ENCODE measurements around the gene BTBD9.

The BTBD9 gene

DNA sequence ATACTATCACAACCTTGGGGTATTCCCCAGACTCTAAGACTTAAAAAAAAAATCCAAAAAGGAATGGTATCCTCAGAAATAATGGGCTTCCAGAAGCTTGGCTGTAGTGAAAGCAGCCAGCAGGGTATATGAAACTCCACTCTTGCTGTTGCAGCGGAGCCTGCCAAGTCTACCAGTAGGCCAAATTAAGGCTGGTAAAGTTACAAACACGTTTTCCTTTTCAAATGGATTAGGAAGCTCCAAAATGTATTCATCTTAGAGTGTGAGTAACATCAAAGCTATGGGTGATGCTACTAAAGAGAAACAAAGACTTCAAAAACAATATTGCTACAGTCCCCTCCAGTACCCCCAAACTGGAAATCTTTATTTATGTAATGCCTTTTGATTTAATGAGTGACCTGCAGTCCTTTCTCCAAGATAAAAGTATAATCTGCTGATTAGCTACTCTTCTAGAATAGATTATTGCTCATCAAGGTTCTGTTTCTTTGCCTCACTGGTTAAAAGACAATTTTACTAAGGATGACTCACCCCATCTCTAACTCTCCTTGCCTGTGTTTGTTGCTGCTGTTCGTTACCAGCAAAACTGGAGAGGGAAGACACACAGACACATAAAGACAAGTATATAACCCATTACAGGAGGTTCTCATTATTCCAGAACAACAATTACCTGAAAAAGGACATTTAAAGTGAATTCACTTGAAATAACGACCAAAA lies 84.9 kb downstream of the BTBD9 start:
- DNase-seq (ENCODE audit: low spot score) = no peak

- DNase-seq (ENCODE audit: low spot score) = no peak
Observed at GRCh38 chr6:38554014-38554413, 85.7 kb downstream of the BTBD9 start.

GRCh38 chr6:38552121-38552520 lies 87.6 kb downstream of the BTBD9 start:
- no peak for DNase-seq (ENCODE audit: low spot score)

GRCh38 chr6:38549795-38550194 lies 89.9 kb downstream of the BTBD9 start:
- no peak for DNase-seq (ENCODE audit: low spot score)

DNA sequence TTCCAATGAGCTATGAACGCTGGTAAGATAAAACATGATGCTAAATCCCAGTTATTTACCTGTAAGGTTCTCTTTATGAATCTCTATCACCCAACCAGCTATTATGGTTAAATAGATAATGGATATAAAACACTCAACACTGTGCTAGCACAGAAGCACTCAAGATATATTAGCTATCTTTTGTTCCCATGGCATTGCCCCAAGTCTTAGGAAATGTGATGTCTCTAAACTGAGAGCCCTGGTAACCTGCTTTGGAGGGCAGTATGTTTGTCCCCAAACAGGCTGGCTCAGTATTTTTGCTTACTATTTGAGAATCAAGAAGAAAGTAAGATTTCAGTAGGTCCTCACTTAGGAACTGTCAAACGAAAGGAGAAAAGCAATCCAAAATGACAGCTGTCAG lies 90.5 kb downstream of the BTBD9 start:
- no peak for DNase-seq (ENCODE audit: low spot score)

- DNase-seq (ENCODE audit: low spot score) = no peak
Observed at GRCh38 chr6:38543022-38543421, 96.7 kb downstream of the BTBD9 start.

DNA sequence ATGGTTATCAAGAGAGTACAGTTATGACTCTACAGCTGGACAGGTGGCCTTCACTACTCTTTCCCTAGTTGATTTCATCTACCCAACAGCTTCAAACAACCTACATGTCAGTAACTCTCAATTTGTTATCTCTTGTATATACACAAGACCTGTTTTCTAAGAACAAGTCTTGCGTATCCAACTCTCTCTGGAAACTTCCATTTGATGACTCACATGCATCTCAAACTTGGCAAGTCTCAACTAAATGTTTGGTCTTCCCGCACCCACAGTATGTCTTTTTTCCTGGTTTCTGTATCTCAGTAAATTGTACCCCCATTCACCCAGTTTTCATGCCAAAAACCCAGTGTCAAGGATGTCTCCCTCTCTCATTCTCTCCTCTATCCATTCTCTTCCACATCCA lies 97.7 kb downstream of the BTBD9 start:
- DNase-seq (ENCODE audit: low spot score) = no peak

DNA sequence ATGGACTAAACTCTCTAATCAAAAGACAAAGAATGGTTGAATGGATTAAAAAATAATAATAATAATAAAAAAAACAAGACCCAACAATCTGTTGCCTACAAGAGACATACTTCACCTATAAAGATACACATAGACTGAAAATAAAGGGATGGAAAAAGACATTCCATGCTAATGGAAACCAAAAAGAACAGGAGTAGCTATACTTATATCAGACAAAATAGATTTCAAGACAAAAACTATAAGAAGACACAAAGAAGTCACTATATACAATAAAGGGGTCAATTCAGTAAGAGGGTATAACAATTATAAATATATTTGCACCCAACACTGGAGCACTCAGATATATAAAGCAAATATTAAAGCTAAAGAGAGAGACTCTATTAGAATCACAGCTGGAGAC lies 106.7 kb downstream of the BTBD9 start:
- no peak for DNase-seq (ENCODE audit: low spot score)

- no peak for DNase-seq (ENCODE audit: low spot score)
Observed at GRCh38 chr6:38531134-38531533, 108.6 kb downstream of the BTBD9 start.

GRCh38 chr6:38528196-38528965 lies 111.3 kb downstream of the BTBD9 start:
- DNase-seq (ENCODE audit: low spot score) = no peak

DNA sequence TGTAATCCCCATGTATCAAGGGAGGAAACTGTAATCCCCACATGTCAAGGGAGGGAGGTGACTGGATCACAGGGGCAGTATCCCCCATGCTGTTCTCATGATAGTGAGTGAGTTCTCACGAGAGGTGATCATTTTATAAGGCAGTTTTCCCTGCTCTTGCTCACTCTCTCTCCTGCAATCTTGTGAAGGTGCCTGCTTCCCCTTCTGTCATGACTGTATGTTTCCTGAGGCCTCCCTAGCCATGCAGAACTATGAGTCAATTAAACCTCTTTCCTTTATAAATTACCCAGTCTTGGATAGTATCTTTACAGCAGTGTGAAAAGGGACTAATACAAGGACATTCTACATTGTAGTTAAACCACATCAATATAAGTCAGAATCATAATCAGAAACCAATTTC lies 112.4 kb downstream of the BTBD9 start:
- no peak for DNase-seq (ENCODE audit: low spot score)

DNA sequence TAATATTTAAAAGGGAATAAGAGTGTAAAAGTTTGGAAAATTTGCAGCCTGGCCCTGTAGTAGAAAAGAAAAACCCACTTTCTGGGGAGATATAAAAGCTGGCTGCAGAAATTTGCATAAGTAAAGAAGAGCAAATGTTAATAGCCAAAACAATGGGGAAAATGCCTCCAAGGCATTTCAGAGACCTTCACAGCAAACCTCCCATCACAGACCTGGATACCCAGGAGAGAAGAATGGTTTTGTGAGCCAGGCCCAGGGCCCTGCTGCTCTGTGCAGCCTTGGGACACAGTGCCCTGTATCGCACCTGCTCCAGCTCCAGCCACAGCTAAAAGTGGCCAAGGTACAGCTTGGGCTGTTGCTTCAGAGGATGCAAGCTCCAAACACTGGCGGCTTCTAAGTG lies 113.8 kb downstream of the BTBD9 start:
- DNase-seq (ENCODE audit: low spot score) = no peak

GRCh38 chr6:38524436-38525145 lies 115.1 kb downstream of the BTBD9 start:
- no peak for DNase-seq (ENCODE audit: low spot score)

DNA sequence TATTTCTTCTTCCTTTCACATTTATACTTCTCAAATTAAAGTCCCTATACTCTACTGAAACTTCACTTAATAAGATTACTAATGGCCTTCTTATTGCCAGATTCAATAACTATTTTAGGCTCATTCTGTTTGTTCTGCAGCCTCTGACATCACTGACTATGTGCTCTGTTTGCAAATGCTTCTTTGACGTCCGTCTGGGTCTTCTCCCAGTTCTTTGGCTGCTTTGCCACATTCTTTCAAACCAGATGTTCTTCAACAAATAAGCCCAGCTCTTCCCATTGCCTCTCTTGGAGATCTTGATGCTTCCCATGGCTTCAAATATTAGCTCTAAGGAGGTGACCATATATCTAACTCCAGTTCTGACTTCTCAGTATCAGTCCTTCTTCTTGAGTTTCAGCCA lies 117.4 kb downstream of the BTBD9 start:
- no peak for DNase-seq (ENCODE audit: low spot score)

DNA sequence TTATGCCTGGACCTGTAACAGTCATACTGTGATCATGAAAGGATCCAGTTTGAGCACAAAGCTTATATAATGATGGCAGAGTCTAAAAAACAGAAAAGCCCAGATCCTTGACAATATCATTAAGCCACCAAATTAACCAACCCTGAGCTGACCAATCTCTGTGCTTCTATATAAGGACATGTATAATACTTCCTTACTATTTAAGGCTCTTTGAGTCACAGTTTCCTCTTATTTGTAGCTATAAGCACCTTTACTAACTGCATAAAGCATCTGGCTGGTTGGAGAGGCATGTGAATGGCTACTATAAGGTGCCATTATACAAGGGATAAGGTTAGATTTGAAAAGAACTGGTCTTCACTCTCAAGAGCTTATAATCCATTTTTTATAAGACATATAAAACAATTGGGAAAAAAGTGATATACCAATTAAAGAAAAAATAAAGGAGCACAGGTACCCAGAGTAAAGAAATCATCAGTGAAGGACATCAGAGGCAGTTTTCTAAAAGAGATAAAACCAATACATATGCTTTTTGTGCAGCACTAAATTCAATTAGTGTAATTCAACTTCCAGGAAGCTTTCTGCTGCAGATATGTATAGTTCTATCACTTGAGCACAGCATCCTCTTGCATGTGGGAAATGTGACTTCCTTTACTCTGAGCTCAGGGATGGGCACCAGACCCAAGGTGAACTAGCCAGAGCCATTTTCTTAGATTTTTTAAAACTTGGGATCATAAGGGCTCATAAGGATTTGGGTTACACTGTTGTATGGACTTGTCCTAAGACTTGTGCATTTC lies 121.0 kb downstream of the BTBD9 start:
- no peak for DNase-seq (ENCODE audit: low spot score)

- DNase-seq (ENCODE audit: low spot score) = no peak
Observed at GRCh38 chr6:38517005-38517404, 122.7 kb downstream of the BTBD9 start.

DNA sequence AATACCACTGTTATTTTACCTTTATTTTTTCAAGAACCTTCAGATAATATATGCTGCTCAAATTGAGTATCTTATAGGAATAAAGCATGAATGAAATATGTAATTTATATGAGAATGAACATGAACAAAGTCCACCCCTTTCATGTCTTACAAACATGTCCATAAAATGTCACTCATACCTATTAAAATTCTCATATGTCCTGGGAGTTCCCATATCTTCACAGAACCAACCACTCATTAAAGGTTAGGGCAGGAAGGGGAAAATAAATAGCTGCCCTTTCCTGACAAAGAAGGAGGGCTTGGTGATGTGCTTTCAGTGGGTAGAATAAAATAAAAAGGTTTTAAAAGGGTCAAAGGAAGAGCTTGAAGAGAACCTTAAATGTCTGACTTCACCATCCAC lies 125.3 kb downstream of the BTBD9 start:
- DNase-seq (ENCODE audit: low spot score) = no peak

DNA sequence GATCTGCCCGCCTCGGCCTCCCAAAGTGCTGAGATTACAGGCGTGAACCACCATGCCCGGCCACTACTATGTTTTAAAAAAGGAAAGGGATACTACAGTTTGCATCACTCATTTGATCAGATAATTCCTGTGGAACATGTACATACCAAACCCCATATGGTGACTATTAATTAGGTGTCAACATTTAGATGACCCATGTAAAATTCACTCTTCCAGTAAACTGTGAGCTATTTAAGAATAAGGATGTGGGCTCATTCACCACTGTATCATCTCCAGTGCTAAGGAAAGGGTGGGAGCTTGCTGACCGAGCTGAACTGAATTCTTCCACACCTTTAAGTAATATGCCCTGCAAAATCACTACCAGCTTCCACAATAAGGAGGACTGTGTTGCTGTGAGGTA lies 127.5 kb downstream of the BTBD9 start:
- no peak for DNase-seq (ENCODE audit: low spot score)

DNA sequence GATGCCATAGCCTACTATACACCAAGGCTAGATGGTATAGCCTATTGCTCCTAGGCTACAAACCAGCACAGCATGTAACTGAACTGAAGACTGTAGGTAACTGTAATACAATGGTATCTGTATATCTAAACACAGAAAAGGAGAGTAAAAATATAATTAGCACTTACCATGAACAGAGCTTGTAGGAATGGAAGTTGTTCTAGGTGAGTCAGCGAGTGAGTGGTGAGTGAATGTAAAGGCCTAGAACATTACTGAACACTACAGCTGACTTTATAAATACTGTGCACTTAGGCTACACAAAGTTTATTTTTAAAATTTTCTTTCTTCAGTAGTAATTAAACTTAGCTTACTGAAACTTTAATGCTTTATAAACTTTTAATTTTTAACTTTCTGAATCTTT lies 129.5 kb downstream of the BTBD9 start:
- DNase-seq (ENCODE audit: low spot score) = no peak

DNA sequence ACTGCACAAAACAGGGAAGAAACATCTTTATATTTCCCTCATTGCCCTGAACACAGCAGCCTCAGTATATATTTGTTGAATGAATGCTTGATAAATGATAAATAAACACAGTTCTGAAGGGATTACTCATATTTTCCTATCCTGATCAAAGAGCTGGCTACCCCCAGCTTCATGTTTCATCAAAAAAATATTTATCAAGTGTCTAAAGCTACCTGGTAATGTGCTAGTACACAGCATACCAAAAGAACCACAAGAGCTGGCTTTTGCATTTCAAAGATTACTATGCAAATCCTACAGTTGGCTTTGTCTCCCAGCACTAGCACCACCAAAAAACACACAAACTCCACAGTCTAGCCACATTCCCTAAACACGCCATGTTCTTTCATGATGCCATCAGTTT lies 130.0 kb downstream of the BTBD9 start:
- no peak for DNase-seq (ENCODE audit: low spot score)

DNA sequence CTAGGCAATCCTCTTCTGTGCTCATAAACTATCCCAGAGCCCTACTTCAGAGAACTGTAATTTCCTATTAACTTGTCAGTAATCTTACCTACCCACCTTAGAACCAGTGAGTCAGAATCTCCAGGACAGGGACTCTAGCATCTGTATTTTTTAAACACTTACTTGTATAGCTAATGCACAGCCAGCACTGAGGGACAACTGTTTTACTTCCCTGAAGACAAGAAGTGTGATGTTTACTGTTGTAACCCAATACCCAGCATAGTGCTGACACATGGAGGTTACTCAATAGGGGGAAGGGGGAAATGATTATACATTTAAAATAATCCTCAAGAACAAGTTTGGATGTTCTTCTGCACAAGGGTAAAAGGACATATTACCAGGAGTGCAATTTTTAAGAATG lies 130.8 kb downstream of the BTBD9 start:
- DNase-seq (ENCODE audit: low spot score) = no peak

- no peak for DNase-seq (ENCODE audit: low spot score)
Observed at GRCh38 chr6:38508286-38508685, 131.4 kb downstream of the BTBD9 start.
